Trophoblast cell (in vitro differentiated cells and primary cell): Measurements from ENCODE around the gene CFAP221.

Experiments
- DNase-seq, 2 donors: peaks; one replicate each; pipeline ENCODE4 v3.0.0-alpha.2; 2016
- H2AFZ ChIP-seq: 2 replicates; pipeline ENCODE4 v1.6.1; 2013; ENCODE audit warnings: low read length, moderate library complexity, mild to moderate bottlenecking; ENCODE audit not compliant: insufficient read depth, poor library complexity
- H2AK5ac ChIP-seq: 2 replicates; pipeline ENCODE4 v1.6.1; 2013; ENCODE audit warnings: mild to moderate bottlenecking, low read length
- H2BK120ac ChIP-seq: 2 replicates; pipeline ENCODE4 v1.6.1; 2013; ENCODE audit warnings: low read length, mild to moderate bottlenecking, moderate library complexity; ENCODE audit not compliant: insufficient read depth, poor library complexity
- H2BK12ac ChIP-seq: 2 replicates; pipeline ENCODE4 v1.6.1; 2013; ENCODE audit warnings: mild to moderate bottlenecking, low read length, moderate library complexity
- H2BK5ac ChIP-seq: 2 replicates; pipeline ENCODE4 v1.6.1; 2013; ENCODE audit warnings: low read length, low read depth, moderate library complexity, mild to moderate bottlenecking; ENCODE audit not compliant: poor library complexity
- H3K14ac ChIP-seq: 2 replicates; pipeline ENCODE4 v1.6.1; 2013; ENCODE audit warnings: mild to moderate bottlenecking, low read length
- H3K18ac ChIP-seq: 2 replicates; pipeline ENCODE4 v1.6.1; 2013; ENCODE audit warnings: mild to moderate bottlenecking, low read length
- H3K23ac ChIP-seq: 2 replicates; pipeline ENCODE4 v1.6.1; 2013; ENCODE audit warnings: low read length
- H3K27ac ChIP-seq: 2 replicates; pipeline ENCODE4 v1.5.1; 2013; ENCODE audit warnings: low read depth, mild to moderate bottlenecking, inconsistent platforms, low read length, moderate library complexity
- H3K27me3 ChIP-seq: 2 replicates; pipeline ENCODE4 v1.6.1; 2013; ENCODE audit warnings: inconsistent platforms, mild to moderate bottlenecking, low read length, moderate library complexity; ENCODE audit not compliant: insufficient read depth
- H3K36me3 ChIP-seq, 2 experiments: 1 replicate in 1 of 2; 2 replicates in 1 of 2; pipeline ENCODE4 v1.6.1; 2013; ENCODE audit warnings: low read length in 2 of 2, mild to moderate bottlenecking in 2 of 2, moderate library complexity in 1 of 2; ENCODE audit not compliant: insufficient read depth in 2 of 2, control insufficient read depth in 1 of 2
- H3K4ac ChIP-seq: 2 replicates; pipeline ENCODE4 v1.6.1; 2013; ENCODE audit warnings: low read depth, mild to moderate bottlenecking, low read length, moderate library complexity
- H3K4me1 ChIP-seq, 2 experiments: 1 replicate in 1 of 2; 2 replicates in 1 of 2; pipeline ENCODE4 v1.6.1; 2013; ENCODE audit warnings: low read length in 2 of 2, mild to moderate bottlenecking in 2 of 2, moderate library complexity in 1 of 2; ENCODE audit not compliant: insufficient read depth in 2 of 2, control insufficient read depth in 1 of 2
- H3K4me2 ChIP-seq: 2 replicates; pipeline ENCODE4 v1.6.1; 2013; ENCODE audit warnings: inconsistent platforms, mild to moderate bottlenecking, low read length, moderate library complexity
- H3K4me3 ChIP-seq: 2 replicates; pipeline ENCODE4 v1.5.1; 2013; ENCODE audit warnings: mild to moderate bottlenecking, low read depth, low read length, inconsistent platforms
- H3K79me1 ChIP-seq: one replicate; pipeline ENCODE4 v1.6.1; 2013; ENCODE audit warnings: low read length
- H3K79me2 ChIP-seq: 2 replicates; pipeline ENCODE4 v1.6.1; 2013; ENCODE audit warnings: low read length, mild to moderate bottlenecking; ENCODE audit not compliant: control insufficient read depth, insufficient read depth, poor library complexity
- H3K9ac ChIP-seq: 2 replicates; pipeline ENCODE4 v1.6.1; 2013; ENCODE audit warnings: mild to moderate bottlenecking, low read length
- H3K9me3 ChIP-seq: 2 replicates; pipeline ENCODE4 v1.6.1; 2013; ENCODE audit warnings: low read depth, mild to moderate bottlenecking, control low read depth, inconsistent platforms, low read length; ENCODE audit not compliant: insufficient read depth
- H4K12ac ChIP-seq: 2 replicates; pipeline ENCODE4 v1.6.1; 2013; ENCODE audit warnings: low read depth, mild to moderate bottlenecking, low read length, moderate library complexity
- H4K8ac ChIP-seq: 2 replicates; pipeline ENCODE4 v1.6.1; 2013; ENCODE audit warnings: low read depth, mild to moderate bottlenecking, low read length, moderate library complexity
- H4K91ac ChIP-seq: one replicate; pipeline ENCODE4 v1.6.1; 2013; ENCODE audit warnings: low read depth, mild to moderate bottlenecking, low read length, moderate library complexity
- WGBS: extraction: QIAGEN DNeasy Blood & Tissue Kit; methylation state at CpG from one replicate; pipeline ENCODE4 v1.1.7; 2013; ENCODE audit warnings: missing lambda C conversion rate; ENCODE audit not compliant: insufficient read length, insufficient coverage; ENCODE audit errors: extremely low coverage; 5-methylcytosine and 5-hydroxymethylcytosine counted together

The CFAP221 gene

GRCh38 chr2:119681868-119682220, 137.6 kb downstream of the CFAP221 start:
- Histone ChIP-seq H2BK12ac (no peak overlapping the region), H4K12ac (no peak overlapping the region), H2AK5ac (no peak overlapping the region), H3K27me3 (no peaks in the 10 kb centered on the region), H3K4me2 (no peak overlapping the region), H3K9ac (no peak overlapping the region), H3K18ac (no peak overlapping the region), H3K4ac (no peak overlapping the region), H3K9me3 (peaks cover 6% of the 10 kb centered on the region), H3K4me3 (no peak overlapping the region), H2BK120ac (no peak overlapping the region), H2AFZ (no peak overlapping the region), H4K91ac (no peak overlapping the region), H3K36me3 (peaks cover 7 to 13% of the 10 kb centered on the region in 2 experiments), H3K27ac (no peak overlapping the region), H4K8ac (no peak overlapping the region), H3K4me1 (peaks cover 0 to 10% of the 10 kb centered on the region in 2 experiments), H3K79me2 (peaks cover 2% of the 10 kb centered on the region), H3K23ac (no peak overlapping the region), H3K79me1 (peaks cover 6% of the 10 kb centered on the region), H2BK5ac (no peak overlapping the region), H3K14ac (no peak overlapping the region)
- WGBS = no CpG with 5 or more reads among the region's 4 CpGs
- DNase-seq = no peak

- H2AK5ac ChIP-seq = no peak overlapping the region
- peaks cover 2% of the 10 kb centered on the region for H3K79me2 ChIP-seq
- no peak for DNase-seq
- no peak overlapping the region for H3K14ac ChIP-seq
- H3K23ac ChIP-seq = no peak overlapping the region
- no peak overlapping the region for H3K4me2 ChIP-seq
- H3K4me1 ChIP-seq = peaks cover 0 to 10% of the 10 kb centered on the region in 2 experiments
- no peak overlapping the region for H3K27ac ChIP-seq
- H3K79me1 ChIP-seq = peaks cover 6% of the 10 kb centered on the region
- no peak overlapping the region for H4K8ac ChIP-seq
- H3K9me3 ChIP-seq = peaks cover 6% of the 10 kb centered on the region
- no peak overlapping the region for H3K4me3 ChIP-seq
- H4K91ac ChIP-seq = no peak overlapping the region
- no peak overlapping the region for H2AFZ ChIP-seq
- no peak overlapping the region for H3K18ac ChIP-seq
- peaks cover 7 to 13% of the 10 kb centered on the region in 2 experiments for H3K36me3 ChIP-seq
- WGBS = no CpG with 5 or more reads among the region's 8 CpGs
- no peak overlapping the region for H2BK12ac ChIP-seq
- no peaks in the 10 kb centered on the region for H3K27me3 ChIP-seq
- H2BK5ac ChIP-seq = no peak overlapping the region
- H3K9ac ChIP-seq = no peak overlapping the region
- H2BK120ac ChIP-seq = no peak overlapping the region
- no peak overlapping the region for H3K4ac ChIP-seq
- H4K12ac ChIP-seq = no peak overlapping the region
These were observed 138.3 kb downstream of the CFAP221 start for GRCh38 chr2:119682578-119682977.

- H3K4me3 ChIP-seq = no peak overlapping the region
- H2AFZ ChIP-seq = no peak overlapping the region
- H4K8ac ChIP-seq = no peak overlapping the region
- no peak overlapping the region for H3K27ac ChIP-seq
- H3K14ac ChIP-seq = no peak overlapping the region
- peaks cover 6% of the 10 kb centered on the region for H3K9me3 ChIP-seq
- H3K27me3 ChIP-seq = no peaks in the 10 kb centered on the region
- WGBS = no CpG with 5 or more reads among the region's 7 CpGs
- H3K4me1 ChIP-seq = peaks cover 0 to 10% of the 10 kb centered on the region in 2 experiments
- H2BK5ac ChIP-seq = no peak overlapping the region
- no peak for DNase-seq
- H3K4me2 ChIP-seq = no peak overlapping the region
- peaks cover 7 to 13% of the 10 kb centered on the region in 2 experiments for H3K36me3 ChIP-seq
- no peak overlapping the region for H3K4ac ChIP-seq
- no peak overlapping the region for H2BK12ac ChIP-seq
- peaks cover 2% of the 10 kb centered on the region for H3K79me2 ChIP-seq
- H3K18ac ChIP-seq = no peak overlapping the region
- no peak overlapping the region for H4K91ac ChIP-seq
- H3K9ac ChIP-seq = no peak overlapping the region
- H3K23ac ChIP-seq = no peak overlapping the region
- H2BK120ac ChIP-seq = no peak overlapping the region
- no peak overlapping the region for H4K12ac ChIP-seq
- no peak overlapping the region for H2AK5ac ChIP-seq
- peaks cover 6% of the 10 kb centered on the region for H3K79me1 ChIP-seq
These were observed 138.9 kb downstream of the CFAP221 start for GRCh38 chr2:119683074-119683712.

GRCh38 chr2:119683713-119684443, 139.6 kb downstream of the CFAP221 start:
- Histone ChIP-seq H2AK5ac (no peak overlapping the region), H4K91ac (no peak overlapping the region), H3K4me1 (peaks cover 0 to 8% of the 10 kb centered on the region in 2 experiments), H2BK12ac (no peak overlapping the region), H2BK120ac (no peak overlapping the region), H3K27ac (no peak overlapping the region), H3K4ac (no peak overlapping the region), H2AFZ (no peak overlapping the region), H3K4me3 (peak overlapping the region; percentile 16), H4K8ac (no peak overlapping the region), H4K12ac (no peak overlapping the region), H3K18ac (no peak overlapping the region), H3K36me3 (peaks cover 7 to 13% of the 10 kb centered on the region in 2 experiments), H3K27me3 (no peaks in the 10 kb centered on the region), H3K9me3 (peaks cover 4% of the 10 kb centered on the region), H3K79me1 (peaks cover 3% of the 10 kb centered on the region), H3K4me2 (no peak overlapping the region), H3K9ac (no peak overlapping the region), H2BK5ac (no peak overlapping the region), H3K23ac (no peak overlapping the region), H3K14ac (no peak overlapping the region), H3K79me2 (peaks cover 2% of the 10 kb centered on the region)
- WGBS = no CpG with 5 or more reads among the region's 22 CpGs
- no peak for DNase-seq
